IPS-18c (cell line): ENCODE measurements around the gene RFT1.

ENCODE experiments used
- H3K4me3 ChIP-seq: 2 replicates; pipeline ENCODE4 v1.7.0; 2013; ENCODE audit warnings: low read depth, mild to moderate bottlenecking, low read length, moderate library complexity; ENCODE audit not compliant: insufficient read depth
- H3K9me3 ChIP-seq: one replicate; pipeline ENCODE4 v1.6.1; 2013; ENCODE audit warnings: mild to moderate bottlenecking, low read length, moderate library complexity; ENCODE audit not compliant: control insufficient read depth, insufficient read depth

Gene RFT1

GRCh38 chr3:53166781-53167291 is 36.6 kb upstream of the RFT1 start:
- no peaks in the 10 kb centered on the region for H3K9me3 ChIP-seq

GRCh38 chr3:53166206-53166605 is 36.0 kb upstream of the RFT1 start:
- Histone ChIP-seq H3K4me3 (no peak overlapping the region), H3K9me3 (no peaks in the 10 kb centered on the region)

More at GRCh38 chr3:53166781-53167291, 36.6 kb upstream of the RFT1 start:
- H3K4me3 ChIP-seq = no peak overlapping the region

DNA sequence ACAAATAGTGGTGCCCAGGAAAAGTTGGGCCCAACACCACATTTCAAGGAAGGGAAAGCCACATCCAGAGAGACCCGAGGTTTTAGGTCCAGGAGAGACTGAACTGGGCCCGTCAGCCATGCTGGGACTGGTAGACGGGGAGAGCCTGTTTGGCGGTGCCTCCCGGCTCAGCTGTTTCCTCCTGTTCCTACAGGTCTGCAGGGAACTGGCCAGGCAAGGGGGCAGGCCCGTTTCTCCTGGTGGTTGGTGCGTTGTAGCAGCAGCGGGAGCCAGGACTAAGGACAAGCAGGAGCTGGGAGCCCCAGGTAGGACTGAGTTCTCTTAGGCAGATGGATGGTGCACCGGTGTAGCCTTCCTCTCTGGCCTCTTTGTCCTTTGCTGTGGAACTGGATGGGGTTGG is 34.7 kb upstream of the RFT1 start:
- Histone ChIP-seq H3K9me3 (no peaks in the 10 kb centered on the region), H3K4me3 (no peak overlapping the region)

DNA sequence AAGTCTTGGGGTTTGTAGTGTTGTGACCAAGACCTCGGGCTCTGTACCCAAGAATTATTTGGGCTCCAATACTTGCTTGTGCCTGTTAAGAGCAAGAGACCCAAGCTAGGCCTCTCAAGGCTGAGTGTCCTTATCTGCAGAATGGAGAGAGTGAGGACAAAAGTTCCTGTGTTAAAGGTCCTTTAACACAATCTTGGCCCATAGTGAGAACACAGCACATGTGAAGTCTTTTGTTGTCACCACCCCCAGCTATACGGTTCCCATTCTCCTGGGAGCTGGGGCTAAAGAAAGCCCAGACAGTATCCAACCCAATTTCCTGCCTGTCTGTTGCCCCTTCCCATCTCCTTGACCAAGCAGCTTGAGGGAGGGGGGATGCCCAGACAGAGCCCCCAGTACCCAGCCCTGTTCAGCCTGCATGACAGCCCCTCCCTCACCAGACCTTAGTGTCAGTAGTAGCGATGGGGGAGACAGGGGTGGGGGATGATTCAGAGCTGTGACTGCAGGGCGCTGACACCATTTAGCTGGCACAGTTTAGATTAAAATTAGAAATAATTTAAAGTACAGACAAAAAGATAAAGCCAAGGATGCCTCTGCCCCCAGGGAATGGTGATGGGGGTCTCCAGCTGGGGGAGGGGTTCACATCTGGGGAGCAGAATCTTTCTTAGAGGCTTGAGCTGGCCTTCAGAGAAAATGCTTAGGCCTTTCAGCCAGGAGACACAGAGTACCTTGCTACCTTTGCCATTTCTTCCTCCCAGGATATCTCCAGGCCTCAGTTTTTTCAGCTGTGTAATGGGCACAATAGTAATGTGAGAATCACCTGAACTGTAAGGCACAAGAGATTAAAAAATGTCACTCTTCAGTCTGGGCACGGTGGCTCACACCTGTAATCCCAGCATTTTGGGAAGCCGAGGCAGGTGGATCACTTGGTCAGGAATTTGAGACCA is 33.5 kb upstream of the RFT1 start:
- Histone ChIP-seq H3K4me3 (no peak overlapping the region; the same call in 1 of the 2 replicates), H3K9me3 (no peaks in the 10 kb centered on the region)

DNA sequence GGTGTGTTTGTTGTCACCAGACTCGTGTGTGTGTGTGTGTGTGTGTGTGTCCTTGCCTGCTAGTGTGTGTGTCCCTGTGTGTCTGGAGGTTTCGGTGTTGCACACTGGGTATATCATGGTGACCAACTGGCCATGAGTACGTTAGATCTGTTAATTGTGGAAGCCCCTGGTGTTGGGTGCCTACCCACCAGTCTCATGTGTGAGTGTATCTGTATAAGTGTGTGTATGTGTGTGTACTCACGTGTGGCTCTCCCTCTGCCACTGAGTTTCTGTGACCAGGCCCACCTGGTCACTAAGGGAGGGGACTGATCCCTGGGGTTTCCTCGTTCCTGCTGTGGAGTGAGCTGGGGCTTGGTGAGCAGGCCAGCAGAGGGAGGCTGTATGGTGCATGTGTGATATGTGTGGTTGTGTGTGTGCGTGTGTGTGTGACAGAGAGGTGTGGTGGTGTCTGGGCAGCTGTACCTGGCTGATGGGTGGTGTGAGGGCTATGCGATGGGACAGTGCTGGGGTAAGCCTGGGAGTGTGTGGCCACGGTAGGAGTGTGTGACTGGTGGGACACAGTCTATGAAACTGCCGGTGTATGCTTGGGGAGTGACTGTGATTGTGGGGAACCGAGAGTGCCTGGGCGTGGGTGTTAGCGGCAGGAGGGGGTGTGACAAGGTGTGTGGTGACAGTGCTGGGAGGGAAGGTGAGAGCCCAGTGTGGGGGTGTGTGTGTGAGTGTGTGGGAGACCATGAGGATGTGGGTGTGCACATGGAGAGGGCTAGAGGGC is 32.6 kb upstream of the RFT1 start:
- Histone ChIP-seq H3K4me3 (peak overlapping the region; percentile 32), H3K9me3 (no peaks in the 10 kb centered on the region)

DNA sequence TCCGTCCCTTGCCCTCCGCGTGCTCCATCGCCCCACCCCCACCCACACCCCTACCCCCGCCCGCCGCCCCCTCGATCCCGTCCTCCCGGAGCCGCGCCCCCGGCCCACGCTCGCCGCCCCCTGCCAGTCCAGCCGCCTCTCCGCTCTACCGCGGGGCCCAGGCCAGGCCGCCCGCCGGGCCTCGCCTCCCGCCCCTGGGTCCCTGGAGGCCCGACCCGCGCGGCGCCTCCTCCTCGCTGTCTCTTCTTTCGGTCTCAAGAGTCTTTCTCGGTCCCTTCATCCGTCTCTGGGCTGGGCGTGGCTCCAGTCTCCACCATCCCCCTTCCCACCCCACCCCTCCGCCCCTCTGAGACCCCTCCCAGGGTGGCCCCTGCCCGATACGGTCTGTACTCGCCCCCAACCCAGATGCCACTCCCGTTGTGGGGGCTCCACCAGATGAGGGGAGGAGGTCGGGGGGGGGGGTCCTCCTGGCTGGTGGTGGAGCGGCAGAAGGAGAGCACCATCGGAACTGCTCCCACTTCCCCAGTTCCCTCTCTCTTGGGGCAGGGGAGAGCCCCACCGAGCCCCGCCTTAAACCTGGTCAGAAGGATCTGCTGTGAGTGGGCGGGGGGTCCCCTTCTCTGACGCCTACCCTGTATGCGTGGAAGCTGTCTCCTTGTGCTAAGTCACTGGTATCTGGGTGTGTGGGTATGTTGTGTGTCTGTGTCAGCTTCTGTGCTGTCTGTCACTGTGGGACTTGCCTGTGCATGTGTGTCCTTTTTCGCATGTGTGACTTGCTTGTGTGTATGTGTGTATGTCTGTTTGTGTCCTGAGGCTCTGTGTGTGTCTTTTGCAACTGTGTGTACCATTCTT is 31.8 kb upstream of the RFT1 start:
- H3K4me3 ChIP-seq = peak overlapping the region; percentile 81
- H3K9me3 ChIP-seq = no peaks in the 10 kb centered on the region

DNA sequence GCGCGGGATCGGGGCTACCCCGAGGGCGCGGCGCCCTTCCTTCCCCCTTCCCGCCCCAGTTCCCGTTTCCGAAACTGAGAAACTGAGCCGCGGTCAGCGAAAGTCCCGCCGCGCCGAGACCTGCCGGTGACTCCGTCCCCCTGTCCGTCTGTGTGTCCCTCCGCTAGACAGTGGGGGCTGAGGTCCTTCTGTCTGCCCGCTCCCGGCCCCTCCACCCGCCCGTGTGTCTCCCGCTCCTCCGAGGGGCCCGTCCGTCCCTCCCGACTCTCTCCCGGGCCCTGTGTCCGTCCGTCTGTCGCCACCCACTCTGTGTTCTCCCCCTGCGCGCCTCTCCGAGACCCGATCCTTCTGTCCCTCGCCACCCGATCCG is 31.2 kb upstream of the RFT1 start:
- no peaks in the 10 kb centered on the region for H3K9me3 ChIP-seq
- peak overlapping the region; percentile 81 for H3K4me3 ChIP-seq

- Histone ChIP-seq H3K9me3 (no peaks in the 10 kb centered on the region), H3K4me3 (peak within 1 kb of the TSS; percentile 81)
Measured at GRCh38 chr3:53160660-53161449, 30.6 kb upstream of the RFT1 start, which contains the start of gene PRKCD. Gene PRKCD, plus strand, starts transcription at chr3:53161209. Its CDS starts 17,214 bp downstream, at chr3:53178423.

DNA sequence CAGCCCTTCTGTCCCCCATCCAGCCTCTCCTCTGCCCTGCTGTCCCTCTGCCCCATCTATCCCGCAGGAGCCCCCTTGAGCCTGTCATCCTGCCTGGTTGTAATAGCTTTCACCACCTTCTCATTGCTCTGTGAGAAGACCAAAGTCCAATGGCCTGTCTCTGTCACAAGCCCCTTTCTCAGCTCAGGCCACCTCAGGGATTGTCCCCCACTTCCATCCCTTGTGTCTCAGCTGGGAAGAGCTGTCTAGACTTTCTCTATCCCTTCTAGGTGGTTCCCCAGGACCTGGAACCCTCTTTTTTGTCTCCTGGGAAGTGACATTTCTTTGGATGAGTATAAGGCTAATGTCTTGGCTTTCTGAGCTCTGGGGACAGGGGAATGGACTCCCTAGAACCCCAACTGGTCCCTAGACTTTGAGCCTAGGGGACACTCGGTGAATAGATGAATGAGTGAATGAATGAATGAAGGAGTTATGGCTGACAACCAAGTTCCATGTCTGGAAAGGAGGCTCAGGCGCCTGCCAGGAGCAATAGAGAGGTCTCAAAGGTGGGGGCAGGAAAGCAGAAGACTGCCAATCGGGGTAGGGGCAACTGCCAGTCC is 29.9 kb upstream of the RFT1 start:
- Histone ChIP-seq H3K9me3 (no peaks in the 10 kb centered on the region), H3K4me3 (peak overlapping the region; percentile 70; the same call in 1 of the 2 replicates)

DNA sequence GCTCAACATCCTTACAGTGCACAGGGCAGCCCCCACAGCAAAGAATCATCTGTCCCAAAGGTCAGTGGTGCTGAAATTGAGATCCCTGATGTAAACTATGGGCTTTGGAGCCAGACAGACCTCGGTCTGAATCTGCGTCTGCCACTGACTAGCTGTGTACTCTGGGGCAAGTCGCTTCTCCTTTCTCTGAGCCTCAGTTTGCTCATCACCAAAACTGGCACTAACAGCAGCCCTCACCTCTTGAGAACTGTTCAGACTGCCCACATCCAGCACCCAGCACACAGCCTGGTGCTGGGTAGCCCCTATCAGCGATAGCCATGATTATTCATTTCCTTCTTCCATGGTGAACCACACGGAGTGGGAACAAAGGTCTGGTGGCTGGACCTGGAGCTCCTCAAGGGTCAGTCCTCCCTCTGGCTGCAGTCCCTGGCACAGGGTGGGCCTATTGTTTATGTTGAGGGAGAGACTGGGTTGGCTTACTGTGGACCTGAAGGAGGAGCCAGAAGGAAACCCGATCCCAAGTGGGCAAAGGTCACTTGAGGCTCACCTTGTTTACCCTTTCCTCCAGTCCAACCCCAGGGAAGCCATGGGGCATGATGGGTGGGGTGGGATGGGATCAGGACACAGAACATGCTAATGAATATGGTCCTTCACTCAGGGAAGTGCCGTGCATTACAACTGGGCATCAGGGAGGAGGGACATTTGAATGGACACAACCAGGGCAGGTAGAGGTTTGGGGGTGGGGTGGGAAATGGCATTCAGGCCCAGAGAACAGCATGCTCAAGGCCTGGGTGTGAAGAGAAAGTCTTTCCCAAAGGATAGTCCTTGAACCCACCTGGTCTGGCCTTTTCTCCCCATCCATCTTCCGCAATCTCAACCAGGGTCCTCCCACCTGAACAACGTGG is 29.2 kb upstream of the RFT1 start:
- Histone ChIP-seq H3K4me3 (no peak overlapping the region; the same call in 1 of the 2 replicates), H3K9me3 (no peaks in the 10 kb centered on the region)

GRCh38 chr3:53158765-53159155 is 28.5 kb upstream of the RFT1 start:
- Histone ChIP-seq H3K9me3 (no peaks in the 10 kb centered on the region), H3K4me3 (no peak overlapping the region)

- Histone ChIP-seq H3K4me3 (no peak overlapping the region), H3K9me3 (no peaks in the 10 kb centered on the region)
Measured at GRCh38 chr3:53157974-53158580, 27.8 kb upstream of the RFT1 start.

DNA sequence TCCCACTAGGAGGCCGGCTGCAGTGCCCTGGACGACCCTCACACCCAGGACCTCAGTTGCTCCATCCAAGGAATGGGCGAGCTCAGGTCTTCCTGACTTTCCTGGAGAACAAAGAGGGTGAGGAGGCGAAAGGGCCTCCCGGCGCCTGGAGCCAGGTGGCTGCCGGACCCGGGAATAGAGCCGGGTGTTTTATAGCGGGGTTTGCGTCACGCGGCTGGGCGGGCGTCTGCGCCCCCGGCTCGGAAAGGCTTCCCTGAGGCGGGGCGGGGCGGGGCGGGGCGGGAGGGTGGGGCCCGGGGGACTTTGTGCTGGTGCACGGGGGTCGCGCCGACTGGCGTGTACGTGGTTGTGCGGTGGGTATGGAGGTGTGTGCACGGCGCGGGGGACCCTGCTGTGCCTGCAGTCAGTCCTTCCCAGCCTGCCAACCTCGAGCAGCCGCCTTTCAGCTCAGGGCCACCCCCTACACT is 26.2 kb upstream of the RFT1 start:
- H3K9me3 ChIP-seq = no peaks in the 10 kb centered on the region
- peak overlapping the region; percentile 15; the same call in 1 of the 2 replicates for H3K4me3 ChIP-seq

GRCh38 chr3:53155760-53156159 is 25.5 kb upstream of the RFT1 start:
- H3K9me3 ChIP-seq = no peaks in the 10 kb centered on the region
- no peak overlapping the region for H3K4me3 ChIP-seq

DNA sequence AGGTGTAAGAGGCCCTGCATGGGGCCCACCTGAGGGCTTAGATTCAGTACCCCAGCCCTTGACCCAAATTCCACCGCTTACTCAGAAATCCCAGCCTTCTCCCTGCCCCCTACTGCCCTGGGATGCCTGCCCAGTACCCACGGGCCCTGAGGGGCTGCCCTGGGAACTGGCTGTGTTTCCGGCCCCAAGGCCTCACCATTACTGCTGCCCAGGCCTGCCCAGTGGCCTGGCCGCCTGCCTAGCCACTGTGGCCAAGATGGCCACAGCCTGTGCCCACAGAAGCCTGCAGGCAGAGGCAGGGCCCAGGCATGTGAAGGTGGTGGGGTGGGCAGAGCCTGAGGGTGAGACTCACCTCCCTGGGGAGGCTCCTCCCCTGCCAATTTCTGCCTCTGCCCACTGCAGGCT is 24.6 kb upstream of the RFT1 start:
- Histone ChIP-seq H3K9me3 (no peaks in the 10 kb centered on the region), H3K4me3 (no peak overlapping the region)
